ENCODE results near the gene LPP.
A peak's percentile ranks its signal among the peaks of the same experiment; 100 is the strongest.

The LPP gene

GRCh38 chr3:188135271-188135670 is 18.7 kb upstream of the LPP start:
- no peak for DNase-seq (ENCODE audit: low spot score)

DNA sequence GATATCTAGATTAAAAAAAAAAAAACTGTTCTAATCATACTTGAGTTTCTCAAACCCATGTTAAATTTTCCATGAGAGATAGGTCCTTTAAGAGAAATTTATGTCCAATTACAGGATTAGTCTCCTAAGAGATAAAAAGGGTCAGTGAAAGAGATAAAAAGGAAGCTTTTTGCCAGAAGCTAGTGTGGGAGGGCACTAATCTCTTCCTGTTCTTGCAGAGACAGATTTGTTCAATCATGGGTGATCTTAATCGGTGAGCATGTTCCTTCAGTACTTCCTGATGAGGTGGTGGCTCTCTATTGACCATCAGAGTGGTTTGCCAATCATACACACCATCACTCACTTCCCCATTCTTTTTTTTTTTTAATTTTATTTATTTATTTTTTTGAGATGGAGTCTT is 16.9 kb upstream of the LPP start:
- DNase-seq (ENCODE audit: low spot score) = no peak

GRCh38 chr3:188139466-188139865 is 14.5 kb upstream of the LPP start:
- no peak for DNase-seq (ENCODE audit: low spot score)

DNA sequence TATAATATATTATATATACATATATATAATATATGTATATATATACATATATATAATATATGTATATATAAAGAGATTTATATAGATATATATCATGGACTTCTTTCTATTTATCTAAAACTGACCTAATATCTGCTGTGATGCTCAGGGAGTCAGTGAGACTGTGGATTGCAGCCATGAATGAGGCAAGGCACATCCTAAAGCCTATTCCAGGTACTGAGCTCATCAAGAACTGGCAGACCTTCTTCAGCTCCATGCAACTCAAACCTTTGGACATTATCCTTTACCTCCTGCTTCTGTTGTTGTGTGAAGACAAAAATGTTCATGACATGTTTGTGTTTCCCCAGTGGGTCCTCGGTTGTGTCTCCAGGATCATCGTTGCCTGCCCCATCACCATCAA is 7.7 kb upstream of the LPP start:
- no peak for DNase-seq (ENCODE audit: low spot score)

DNA sequence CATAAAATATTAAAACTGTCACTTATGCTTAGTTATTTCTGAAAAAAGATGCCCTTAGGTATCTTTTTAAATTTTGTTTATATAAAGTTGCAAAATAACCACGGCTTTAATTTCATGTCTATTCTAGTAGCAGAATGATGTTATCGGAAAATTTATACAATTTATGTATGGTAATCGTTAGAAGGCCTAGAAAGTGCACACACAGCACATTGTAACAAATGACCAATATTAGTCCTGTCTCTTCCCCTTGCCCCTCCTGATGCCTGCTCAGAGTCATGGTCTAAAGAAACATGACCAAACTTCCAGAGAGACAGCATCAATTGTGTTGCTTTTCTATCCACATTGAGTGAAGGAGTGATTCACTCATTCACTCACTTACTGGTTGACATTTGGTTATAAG is 6.2 kb upstream of the LPP start:
- no peak for DNase-seq (ENCODE audit: low spot score)

DNA sequence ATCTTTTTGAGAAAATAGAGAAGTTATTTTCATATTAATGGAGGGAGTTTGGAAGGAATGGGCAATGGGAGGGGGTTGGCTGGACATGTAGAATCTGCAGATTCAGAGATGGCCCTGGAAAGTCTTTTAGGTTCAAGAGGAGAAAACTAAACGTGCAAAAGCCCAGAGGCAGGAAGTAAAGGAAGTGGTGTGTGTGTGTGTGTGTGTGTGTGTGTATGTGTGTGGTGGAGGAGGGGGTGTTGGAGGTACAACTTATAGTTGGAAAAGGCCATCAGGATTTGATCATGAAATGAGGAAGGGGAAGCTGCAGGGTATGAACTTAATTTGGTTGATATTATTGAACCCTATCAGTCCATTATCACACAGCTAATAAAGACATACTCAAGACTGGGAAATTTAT is 5.6 kb upstream of the LPP start:
- no peak for DNase-seq (ENCODE audit: low spot score)

- no peak for DNase-seq (ENCODE audit: low spot score)
These were observed 4.4 kb upstream of the LPP start for GRCh38 chr3:188149587-188149986.

DNA sequence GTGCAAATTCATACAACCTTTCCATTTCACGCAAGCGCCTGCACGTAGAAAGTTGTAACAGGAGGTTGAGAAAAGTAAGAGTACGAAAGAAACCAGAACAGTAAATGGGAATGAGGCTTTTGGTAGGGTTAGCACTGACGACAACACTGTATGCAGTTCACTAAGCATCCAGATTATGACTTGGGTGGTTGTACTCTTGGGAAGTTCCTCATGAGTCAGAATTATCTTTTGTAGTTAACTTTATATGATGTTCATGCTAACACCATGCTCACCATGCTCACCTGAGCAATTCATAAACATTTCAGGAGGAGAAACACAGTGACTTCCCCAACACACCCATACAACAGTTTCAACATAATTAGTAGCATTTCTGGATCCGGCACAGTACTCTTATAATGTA is 3.0 kb upstream of the LPP start:
- no peak for DNase-seq (ENCODE audit: low spot score)

DNA sequence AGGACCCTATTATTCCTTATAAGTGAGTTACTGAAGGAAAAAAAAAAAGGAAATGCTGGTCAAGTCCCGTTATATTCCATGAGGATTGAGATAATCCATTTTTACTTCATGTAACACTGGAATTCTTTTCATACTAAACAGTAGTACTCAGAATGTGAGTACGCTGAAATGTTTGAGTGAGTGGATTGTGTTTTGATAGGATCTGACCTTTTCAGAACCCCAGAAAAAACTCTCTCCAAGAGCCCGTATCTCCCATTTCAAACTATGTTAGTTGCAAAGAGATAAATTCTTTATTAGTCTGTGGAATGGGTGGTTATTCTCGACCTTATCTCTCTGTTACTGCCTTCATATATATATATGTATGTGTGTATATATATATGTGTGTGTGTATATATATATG is 2.5 kb upstream of the LPP start:
- DNase-seq (ENCODE audit: low spot score) = no peak

DNA sequence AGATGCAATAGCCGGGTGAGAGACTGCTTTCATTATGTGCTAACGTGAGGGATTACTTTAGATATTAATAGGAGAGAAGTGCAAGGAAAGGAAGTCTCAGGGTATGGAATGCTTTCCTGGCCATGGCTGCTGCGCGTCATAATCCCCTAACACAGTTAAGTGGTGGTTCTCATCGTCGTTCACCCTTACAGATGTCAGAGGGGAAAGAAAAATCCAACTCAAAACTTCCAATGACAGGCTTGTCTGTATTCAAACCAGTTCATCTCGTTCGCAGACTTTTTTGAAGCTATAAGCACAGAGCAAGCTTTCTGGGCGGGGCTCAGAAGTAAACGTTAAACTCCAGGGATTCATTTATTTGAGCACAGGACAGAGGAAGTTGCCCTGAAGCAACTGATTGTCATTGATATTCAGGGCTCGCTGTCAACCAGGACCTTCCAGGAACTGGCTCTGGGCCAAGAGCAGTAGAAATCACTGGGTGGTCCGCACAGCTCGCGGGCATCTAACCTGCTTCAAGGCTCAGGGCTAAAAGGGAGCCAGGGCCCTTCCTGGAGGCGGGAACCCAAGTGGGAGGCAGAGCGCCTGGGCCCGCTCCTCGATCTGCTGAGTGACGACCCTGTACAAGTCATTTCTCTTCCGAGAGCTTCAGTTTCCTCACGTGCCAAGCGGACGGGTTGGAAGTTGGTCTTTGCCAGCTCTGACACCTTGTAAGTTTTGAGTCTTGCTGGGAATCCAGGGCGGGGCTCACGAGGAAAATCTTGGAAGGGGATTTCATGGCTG is 1.1 kb upstream of the LPP start:
- DNase-seq (ENCODE audit: low spot score) = no peak

DNA sequence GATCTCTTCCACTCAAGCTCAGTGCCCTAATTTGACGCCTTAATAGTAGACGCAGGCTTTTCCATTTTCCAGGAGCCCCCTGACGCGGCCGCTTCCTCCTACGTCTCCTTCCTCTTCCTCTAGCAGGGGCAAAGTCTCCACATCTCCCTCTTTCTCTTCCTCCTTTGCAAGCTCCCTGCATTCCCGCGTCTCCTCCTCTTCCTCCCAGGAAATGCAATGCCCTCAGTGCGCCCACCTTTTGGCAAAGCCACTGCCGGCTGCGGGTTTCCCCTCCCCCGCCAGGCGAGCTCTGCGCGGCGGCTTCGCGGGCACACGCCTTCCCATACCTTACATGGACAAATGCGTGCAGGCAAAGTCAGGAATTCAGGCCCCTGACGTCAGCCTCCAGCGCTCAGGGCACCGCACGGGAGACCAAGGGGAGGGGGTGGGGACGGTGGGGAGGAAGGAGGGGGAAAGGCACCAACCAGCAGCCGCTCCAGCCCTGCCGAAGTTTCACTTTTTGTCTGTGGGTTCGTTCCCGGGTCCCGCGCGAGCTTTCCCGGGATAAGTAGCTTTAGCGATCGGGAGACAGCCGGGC is 432 bp upstream of the LPP start:
- DNase-seq (ENCODE audit: low spot score) = peak; percentile 69

GRCh38 chr3:188154809-188155574 is 1.0 kb downstream of the LPP start:
- DNase-seq (ENCODE audit: low spot score) = no peak

GRCh38 chr3:188156056-188156455 is 2.1 kb downstream of the LPP start:
- no peak for DNase-seq (ENCODE audit: low spot score)

DNA sequence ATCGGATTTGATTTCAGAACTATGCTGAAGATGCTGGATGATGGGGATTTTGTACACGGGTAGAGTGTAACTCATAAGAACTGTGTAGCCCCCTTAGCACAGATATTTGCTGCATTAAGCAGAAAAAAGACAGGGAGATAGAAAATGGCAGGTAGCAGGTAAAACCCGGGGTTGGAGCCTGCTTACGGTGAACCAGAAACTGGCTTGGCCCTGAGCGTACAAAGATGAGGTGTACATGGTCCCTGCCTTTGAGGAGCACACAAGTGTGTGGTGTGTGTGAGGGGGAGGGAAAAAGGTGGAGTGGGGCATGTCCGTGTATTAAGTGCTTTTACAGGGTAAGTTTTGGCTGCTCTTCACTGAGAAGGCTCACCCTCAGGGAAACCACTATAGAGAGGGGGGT is 3.5 kb downstream of the LPP start:
- no peak for DNase-seq (ENCODE audit: low spot score)

DNA sequence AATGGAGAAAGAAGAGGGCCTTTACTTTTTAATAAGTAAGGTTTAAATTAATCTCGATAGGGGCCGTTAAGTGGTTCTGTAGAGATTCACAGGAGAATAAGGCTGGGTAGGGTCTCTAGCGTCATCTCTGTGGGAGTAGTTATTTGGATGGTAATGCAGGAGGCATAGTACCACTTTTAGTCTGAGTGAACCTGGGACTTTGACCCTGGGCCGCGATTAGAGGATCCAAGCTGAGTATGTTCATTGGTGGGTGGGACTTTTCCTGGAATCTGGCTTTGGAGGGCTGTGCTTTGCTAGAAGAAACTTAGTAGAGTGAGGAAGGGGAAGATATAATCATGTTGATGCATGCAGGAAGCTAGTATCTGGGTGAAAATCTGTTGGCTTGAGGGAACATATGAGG is 4.0 kb downstream of the LPP start:
- no peak for DNase-seq (ENCODE audit: low spot score)

DNA sequence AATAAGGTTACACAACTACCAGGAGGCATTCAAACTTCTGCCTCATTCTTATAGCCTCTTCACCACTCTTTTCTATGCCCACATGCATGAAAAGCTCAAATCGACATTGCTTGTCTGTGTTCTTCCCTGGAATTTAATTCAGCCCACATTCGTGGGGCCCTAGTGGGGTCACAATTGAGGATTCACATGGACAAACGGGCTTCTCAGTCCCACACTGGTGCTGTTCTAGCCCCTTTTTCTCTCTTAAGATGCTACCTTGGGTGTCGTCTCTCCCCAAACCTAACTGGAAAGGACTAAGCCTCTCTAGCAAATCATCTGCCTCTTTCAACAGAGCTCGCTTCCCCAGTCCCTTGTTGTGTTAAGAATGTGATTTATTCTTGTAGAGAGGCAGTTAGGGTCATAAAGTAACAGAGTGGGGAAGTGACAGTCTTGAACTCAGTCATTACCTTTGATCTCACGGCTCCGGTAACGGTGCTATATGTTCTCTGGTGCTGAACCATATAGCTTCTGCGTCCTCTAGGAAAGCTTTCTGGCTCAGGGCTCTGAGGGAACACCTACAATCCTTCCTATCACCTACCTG is 4.9 kb downstream of the LPP start:
- no peak for DNase-seq (ENCODE audit: low spot score)

GRCh38 chr3:188160751-188161150 is 6.8 kb downstream of the LPP start:
- no peak for DNase-seq (ENCODE audit: low spot score)

- DNase-seq (ENCODE audit: low spot score) = no peak
These were observed 10.3 kb downstream of the LPP start for GRCh38 chr3:188164248-188164687.

DNA sequence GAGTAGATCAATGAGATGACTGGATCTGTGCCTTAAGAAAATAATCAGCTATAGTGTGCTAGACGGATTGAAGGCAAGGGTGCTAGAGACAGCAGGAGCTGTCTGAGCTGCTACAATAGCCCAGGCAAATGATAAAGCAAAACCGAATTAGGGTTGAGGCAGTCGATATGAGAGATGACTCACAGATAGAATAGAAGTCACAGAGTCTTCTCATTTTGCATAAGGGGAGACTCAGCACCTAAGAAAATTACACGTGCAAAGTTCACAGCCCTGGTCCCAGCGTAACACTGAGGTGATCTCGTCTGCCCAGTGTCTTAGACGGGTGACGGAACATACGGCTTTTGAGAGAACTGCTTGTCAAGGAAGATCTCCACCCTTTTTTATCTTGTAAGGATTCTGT is 11.6 kb downstream of the LPP start:
- no peak for DNase-seq (ENCODE audit: low spot score)

DNA sequence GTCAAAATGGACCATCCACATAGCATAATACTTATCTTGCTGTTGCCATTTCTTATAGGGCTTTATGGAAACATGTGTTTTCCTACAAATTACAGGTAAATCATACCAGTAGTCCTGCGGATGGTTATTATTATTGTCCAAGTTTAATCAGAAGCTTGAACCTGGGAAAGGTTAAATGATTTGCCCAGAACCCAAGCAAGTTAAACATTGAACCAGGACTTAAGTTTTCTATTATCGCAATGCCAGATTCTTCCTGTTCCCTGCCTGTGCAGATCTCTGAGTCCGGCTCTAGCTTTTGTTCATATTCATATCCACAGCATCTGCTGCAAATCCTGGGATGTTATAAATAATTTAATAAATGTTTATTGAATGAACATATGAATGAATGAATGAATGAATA is 12.5 kb downstream of the LPP start:
- DNase-seq (ENCODE audit: low spot score) = no peak

DNA sequence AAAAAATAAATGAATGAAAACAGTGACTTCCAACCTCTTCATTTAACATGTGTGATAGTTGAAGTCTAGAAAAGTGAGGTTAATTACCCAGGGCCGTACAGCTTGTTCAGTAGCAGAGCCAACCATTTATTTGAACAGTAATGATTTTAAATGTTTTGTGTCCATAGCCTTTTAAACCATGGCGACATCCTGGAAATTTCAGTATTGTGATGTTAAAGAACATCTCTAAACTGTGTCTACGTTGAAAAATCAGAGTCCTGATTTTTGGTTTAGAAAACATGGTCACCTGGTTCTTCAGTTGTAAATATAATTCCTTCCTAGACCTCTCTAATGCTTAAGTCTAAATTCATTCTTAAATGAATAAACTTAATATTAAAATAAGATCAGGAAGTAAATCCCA is 14.2 kb downstream of the LPP start:
- DNase-seq (ENCODE audit: low spot score) = no peak

DNA sequence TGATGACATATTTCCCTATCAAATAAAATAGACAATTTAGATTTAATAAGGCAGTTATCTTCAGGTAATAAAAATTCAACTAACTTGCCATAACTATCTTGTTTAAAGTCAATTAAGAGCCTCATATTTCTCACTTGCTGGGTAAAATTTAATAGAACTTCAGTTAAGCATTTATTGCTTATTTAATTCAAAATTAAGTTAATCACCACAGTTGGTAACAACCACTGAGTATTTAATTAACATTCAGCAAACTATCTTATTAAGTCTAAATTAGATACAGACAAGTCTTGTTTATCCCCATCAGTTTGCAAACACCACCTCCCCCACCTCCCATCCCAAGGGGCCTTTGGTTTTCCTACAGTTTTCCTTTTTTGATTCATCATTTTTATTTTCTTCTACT is 14.7 kb downstream of the LPP start:
- DNase-seq (ENCODE audit: low spot score) = no peak

Data from Ammon's horn (tissue), 1 donor.